A673 (cell line): Measurements from ENCODE around the gene NOL9.

Experiments used
- CTCF ChIP-seq: fragments of 300-800, 200-600 bp; sonication (generic); conservative IDR thresholded peaks from 2 replicates; pipeline ENCODE4 v1.5.1; 2017; ENCODE audit warnings: low read depth, mild to moderate bottlenecking, antibody characterized with exemption, low read length, moderate library complexity, mixed read lengths
- EZH2 ChIP-seq: fragments of 200-600 bp; sonication (generic); IDR thresholded peaks from 2 replicates; pipeline ENCODE4 v1.6.1; 2017; ENCODE audit warnings: borderline replicate concordance, low read depth, mild to moderate bottlenecking, mixed read lengths, antibody characterized with exemption, low read length; ENCODE audit not compliant: poor library complexity, severe bottlenecking

GRCh38 chr1:6504887-6505286 is 49.4 kb downstream of the NOL9 start:
- TF ChIP-seq CTCF, result no peak
- no peak for TF ChIP-seq EZH2
